Breast epithelium (tissue), 4 donors: ENCODE measurements around the gene PAPSS2. TPM values are rescaled to one million over a fixed set of nuclear protein-coding genes. Genes with fewer than 3 reads are reported as not detected.

Experiments used
- DNase-seq, 2 donors: peaks; one replicate each; pipeline ENCODE4 v3.0.0-alpha.2; 2019; ENCODE audit warnings: low spot score in 2 of 2
- H3K27ac ChIP-seq, 2 donors: fragments of 200-600 bp; sonication (generic) in 1 of 2; one replicate each; pipeline ENCODE4 v1.5.1; 2016 to 2019; ENCODE audit warnings: mild to moderate bottlenecking in 1 of 2
- H3K27me3 ChIP-seq, 2 donors: fragments of 200-600 bp; sonication (generic) in 1 of 2; one replicate each; pipeline versions ENCODE4 v1.5.1 to v1.6.0; 2017 to 2019; ENCODE audit warnings: control low read depth in 1 of 2, mild to moderate bottlenecking in 1 of 2
- H3K36me3 ChIP-seq: fragments of 200-600 bp; one replicate; pipeline ENCODE4 v1.5.1; 2019
- H3K4me1 ChIP-seq, 2 donors: fragments of 200-600 bp; sonication (generic); one replicate each; pipeline ENCODE4 v1.5.1; 2016 to 2019; ENCODE audit warnings: control low read depth in 1 of 2
- H3K4me3 ChIP-seq, 3 donors: fragments of 200-600 bp; sonication (generic); 1 replicate in 2 of 3; 2 replicates in 1 of 3; pipeline ENCODE4 v1.5.1; 2016 to 2019; ENCODE audit warnings: mild to moderate bottlenecking in 3 of 3, moderate library complexity in 2 of 3
- H3K9me3 ChIP-seq, 2 donors: fragments of 200-600 bp; sonication (generic) in 1 of 2; one replicate each; pipeline ENCODE4 v1.5.1; 2016 to 2019; ENCODE audit warnings: control low read depth in 1 of 2
- CTCF ChIP-seq, 3 donors: fragments of 450-650 bp; IDR thresholded peaks; one replicate each; pipeline ENCODE4 v1.5.1; 2016 to 2017; ENCODE audit warnings: antibody characterized with exemption in 3 of 3, mild to moderate bottlenecking in 3 of 3, moderate library complexity in 3 of 3
- POLR2A ChIP-seq: fragments of 450-650 bp; IDR thresholded peaks from one replicate; pipeline ENCODE4 v1.6.1; 2016; ENCODE audit warnings: antibody characterized with exemption, mild to moderate bottlenecking, moderate library complexity
- POLR2AphosphoS5 ChIP-seq, 3 donors: sonication (generic); formaldehyde crosslinking; IDR thresholded peaks; one replicate each; pipeline ENCODE4 v1.6.1; 2017; ENCODE audit warnings: antibody characterized with exemption in 3 of 3
- intact Hi-C: fragments of 100-400 bp; cut with DNase I; formaldehyde crosslinking; loops from one replicate; pipeline ENCODE4 v1.15.1; 2023; ENCODE audit warnings: low total_unique reads
- total RNA-seq, 3 donors: library from RNA; depleted of rRNA; stranded (reverse); fragments of >200 nt; gene quantifications; one replicate each; pipeline ENCODE4 v1.1.0, GENCODE V29; 2016

Gene PAPSS2
- total RNA-seq, 3 donors from 2014 or later: 21.1 to 33.8 (median 27.2) TPM

- Histone ChIP-seq H3K4me3 (no peak overlapping the region), H3K27me3 (no peaks in the 10 kb centered on the region), H3K9me3 (no peaks in the 10 kb centered on the region), H3K27ac (no peak overlapping the region), H3K36me3 (no peaks in the 10 kb centered on the region), H3K4me1 (no peaks in the 10 kb centered on the region)
- no peak for DNase-seq
- intact Hi-C loops: no loop called here
- TF ChIP-seq POLR2AphosphoS5 (IDR thresholded peaks at IDR 0.05): no peak
- TF ChIP-seq CTCF (IDR thresholded peaks at IDR 0.05): no peak
- no peak for TF ChIP-seq POLR2A
Measured at GRCh38 chr10:87677595-87677994, 17.9 kb downstream of the PAPSS2 start.

- intact Hi-C loops: no loop called here
- Histone ChIP-seq H3K27me3 (no peaks in the 10 kb centered on the region), H3K9me3 (no peaks in the 10 kb centered on the region), H3K36me3 (no peaks in the 10 kb centered on the region), H3K4me1 (no peaks in the 10 kb centered on the region), H3K4me3 (no peak overlapping the region), H3K27ac (no peak overlapping the region)
- no peak for TF ChIP-seq POLR2A
- no peak for TF ChIP-seq POLR2AphosphoS5 (IDR thresholded peaks at IDR 0.05)
- TF ChIP-seq CTCF (IDR thresholded peaks at IDR 0.05): no peak
- DNase-seq: no peak
Measured at GRCh38 chr10:87678302-87678701, 18.6 kb downstream of the PAPSS2 start.

GRCh38 chr10:87683356-87683755 lies 23.7 kb downstream of the PAPSS2 start:
- TF ChIP-seq POLR2A: no peak
- no peak for TF ChIP-seq POLR2AphosphoS5 (IDR thresholded peaks at IDR 0.05)
- TF ChIP-seq CTCF (IDR thresholded peaks at IDR 0.05): no peak
- no peak for DNase-seq
- Histone ChIP-seq H3K36me3 (no peaks in the 10 kb centered on the region), H3K4me1 (no peaks in the 10 kb centered on the region), H3K27me3 (no peaks in the 10 kb centered on the region), H3K4me3 (no peak overlapping the region), H3K27ac (no peak overlapping the region), H3K9me3 (no peaks in the 10 kb centered on the region)
- intact Hi-C loops: no loop called here

GRCh38 chr10:87684001-87684638 lies 24.4 kb downstream of the PAPSS2 start:
- H3K4me1 ChIP-seq: no peaks in the 10 kb centered on the region
- TF ChIP-seq POLR2A: no peak
- no peak for TF ChIP-seq POLR2AphosphoS5 (IDR thresholded peaks at IDR 0.05)
- no peak for TF ChIP-seq CTCF (IDR thresholded peaks at IDR 0.05)
- H3K9me3 ChIP-seq: no peaks in the 10 kb centered on the region
- intact Hi-C loops: no loop called here
- H3K27ac ChIP-seq: no peak overlapping the region
- DNase-seq: no peak
- H3K27me3 ChIP-seq: no peaks in the 10 kb centered on the region
- H3K4me3 ChIP-seq: no peak overlapping the region
- no peaks in the 10 kb centered on the region for H3K36me3 ChIP-seq

GRCh38 chr10:87685832-87686574 lies 26.3 kb downstream of the PAPSS2 start:
- Histone ChIP-seq H3K4me1 (no peaks in the 10 kb centered on the region), H3K9me3 (no peaks in the 10 kb centered on the region), H3K27me3 (no peaks in the 10 kb centered on the region), H3K4me3 (no peak overlapping the region), H3K36me3 (no peaks in the 10 kb centered on the region), H3K27ac (no peak overlapping the region)
- DNase-seq: no peak
- TF ChIP-seq POLR2AphosphoS5 (IDR thresholded peaks at IDR 0.05) (no peak), POLR2A (no peak), CTCF (IDR thresholded peaks at IDR 0.05) (no peak)
- intact Hi-C loops: no loop called here
